Measurements from ENCODE around the gene NAGK. TPM values are rescaled to one million over a fixed set of nuclear protein-coding genes. Genes with fewer than 3 reads are reported as not detected.
A peak's percentile ranks its signal among the peaks of the same experiment; 100 is the strongest.
"Not testable (repeated sequence)": the region's sequence is repeated elsewhere in the genome, so short reads cannot be mapped to it uniquely, and the experiment has no call there.

The NAGK gene
- 126 TPM for polyA plus RNA-seq (2012; ENCODE audit: low read depth, missing spikeins)

- peak; percentile 96 for FAIRE-seq
- DNase-seq (ENCODE audit: insufficient read length, low spot score) = peak; percentile 91
- TF ChIP-seq POU2F2 (IDR thresholded peaks at IDR 0.05; ENCODE audit: low read depth, low read length) = peak; percentile 60; the same call in 1 of the 2 replicates
- TF ChIP-seq TAF1 (IDR thresholded peaks at IDR 0.05; ENCODE audit: low read depth, low read length) = peak; percentile 84
- TF ChIP-seq PAX5 (IDR thresholded peaks at IDR 0.05; ENCODE audit: insufficient read depth, low read length, severe bottlenecking) = no peak
- TF ChIP-seq POLR2A (IDR thresholded peaks at IDR 0.05; ENCODE audit: low read depth, low read length) = peak; percentile 96
- TF ChIP-seq SPI1 (IDR thresholded peaks at IDR 0.05; ENCODE audit: low read depth, low read length) = peak; percentile 53
- peak; percentile 97 for TF ChIP-seq POLR2AphosphoS5 (IDR thresholded peaks at IDR 0.05; ENCODE audit: low read depth, low read length)
Observed at GRCh38 chr2:71068218-71069035, at the start of gene NAGK. NAGK (plus strand) TSS chr2:71068648; CDS start chr2:71068684, 36 bp downstream.

GRCh38 chr2:71019989-71020388 is 48.5 kb upstream of the NAGK start:
- FAIRE-seq; DNase-seq (ENCODE audit: insufficient read length, low spot score): not testable (repeated sequence)

- DNase-seq (ENCODE audit: insufficient read length, low spot score) = not testable (repeated sequence)
Observed at GRCh38 chr2:71021394-71021793, 47.1 kb upstream of the NAGK start.

GRCh38 chr2:71023553-71024243 is 44.8 kb upstream of the NAGK start:
- peak; percentile 31 for FAIRE-seq
- DNase-seq (ENCODE audit: insufficient read length, low spot score) = not testable (repeated sequence)

More at GRCh38 chr2:71021394-71021793, 47.1 kb upstream of the NAGK start:
- FAIRE-seq = not testable (repeated sequence)

- not testable (repeated sequence) for DNase-seq (ENCODE audit: insufficient read length, low spot score); FAIRE-seq
Observed at GRCh38 chr2:71036296-71036695, 32.2 kb upstream of the NAGK start.

GRCh38 chr2:71042287-71042686 is 26.2 kb upstream of the NAGK start:
- no peak for TF ChIP-seq TAF1 (IDR thresholded peaks at IDR 0.05; ENCODE audit: low read depth, low read length)
- FAIRE-seq (no peak), DNase-seq (ENCODE audit: insufficient read length, low spot score) (no peak)

GRCh38 chr2:71043531-71044407 is 24.7 kb upstream of the NAGK start:
- FAIRE-seq = no peak
- no peak for DNase-seq (ENCODE audit: insufficient read length, low spot score)

GRCh38 chr2:71045151-71045550 is 23.3 kb upstream of the NAGK start:
- FAIRE-seq = no peak

More at GRCh38 chr2:71043531-71044407, 24.7 kb upstream of the NAGK start:
- TF ChIP-seq PAX5 (IDR thresholded peaks at IDR 0.05; ENCODE audit: insufficient read depth, low read length, severe bottlenecking) = no peak

GRCh38 chr2:71045865-71046548 is 22.4 kb upstream of the NAGK start:
- DNase-seq (ENCODE audit: insufficient read length, low spot score) (no peak), FAIRE-seq (no peak)
- TF ChIP-seq TAF1 (IDR thresholded peaks at IDR 0.05; ENCODE audit: low read depth, low read length) = no peak
- no peak for TF ChIP-seq PAX5 (IDR thresholded peaks at IDR 0.05; ENCODE audit: insufficient read depth, low read length, severe bottlenecking)
- TF ChIP-seq POLR2AphosphoS5 (IDR thresholded peaks at IDR 0.05; ENCODE audit: low read depth, low read length) = no peak
- TF ChIP-seq SPI1 (IDR thresholded peaks at IDR 0.05; ENCODE audit: low read depth, low read length) = no peak
- no peak for TF ChIP-seq POU2F2 (IDR thresholded peaks at IDR 0.05; ENCODE audit: low read depth, low read length)

More at GRCh38 chr2:71045151-71045550, 23.3 kb upstream of the NAGK start:
- no peak for DNase-seq (ENCODE audit: insufficient read length, low spot score)
- TF ChIP-seq POLR2AphosphoS5 (IDR thresholded peaks at IDR 0.05; ENCODE audit: low read depth, low read length) (no peak), TAF1 (IDR thresholded peaks at IDR 0.05; ENCODE audit: low read depth, low read length) (no peak), POU2F2 (IDR thresholded peaks at IDR 0.05; ENCODE audit: low read depth, low read length) (no peak), SPI1 (IDR thresholded peaks at IDR 0.05; ENCODE audit: low read depth, low read length) (no peak), POLR2A (IDR thresholded peaks at IDR 0.05; ENCODE audit: low read depth, low read length) (no peak), PAX5 (IDR thresholded peaks at IDR 0.05; ENCODE audit: insufficient read depth, low read length, severe bottlenecking) (no peak)

GRCh38 chr2:71048096-71048495 is 20.4 kb upstream of the NAGK start:
- no peak for FAIRE-seq
- TF ChIP-seq TAF1 (IDR thresholded peaks at IDR 0.05; ENCODE audit: low read depth, low read length) = no peak
- no peak for DNase-seq (ENCODE audit: insufficient read length, low spot score)

GRCh38 chr2:71049704-71050360 is 18.6 kb upstream of the NAGK start:
- FAIRE-seq = peak; percentile 55
- not testable (repeated sequence) for DNase-seq (ENCODE audit: insufficient read length, low spot score)

- FAIRE-seq; DNase-seq (ENCODE audit: insufficient read length, low spot score): not testable (repeated sequence)
Observed at GRCh38 chr2:71055206-71055740, 13.2 kb upstream of the NAGK start.

Measured in GM12891 (cell line).